A549 treated with RU486 at 1 μM for 4 hours (cell line): ENCODE results near the gene CYSLTR1. TPM values are rescaled to one million over a fixed set of nuclear protein-coding genes. Genes with fewer than 3 reads are reported as not detected.

Experiments used
- total RNA-seq: library from RNA; stranded (reverse); fragments of 200-300 nt; extraction: Qiagen RNA extraction; gene quantifications from 5 replicates; pipeline ENCODE4 v1.2.3, GENCODE V29; 2022; ENCODE audit warnings: low read depth

Gene CYSLTR1, protein sequence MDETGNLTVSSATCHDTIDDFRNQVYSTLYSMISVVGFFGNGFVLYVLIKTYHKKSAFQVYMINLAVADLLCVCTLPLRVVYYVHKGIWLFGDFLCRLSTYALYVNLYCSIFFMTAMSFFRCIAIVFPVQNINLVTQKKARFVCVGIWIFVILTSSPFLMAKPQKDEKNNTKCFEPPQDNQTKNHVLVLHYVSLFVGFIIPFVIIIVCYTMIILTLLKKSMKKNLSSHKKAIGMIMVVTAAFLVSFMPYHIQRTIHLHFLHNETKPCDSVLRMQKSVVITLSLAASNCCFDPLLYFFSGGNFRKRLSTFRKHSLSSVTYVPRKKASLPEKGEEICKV
- not detected in 5 replicates for total RNA-seq

DNA sequence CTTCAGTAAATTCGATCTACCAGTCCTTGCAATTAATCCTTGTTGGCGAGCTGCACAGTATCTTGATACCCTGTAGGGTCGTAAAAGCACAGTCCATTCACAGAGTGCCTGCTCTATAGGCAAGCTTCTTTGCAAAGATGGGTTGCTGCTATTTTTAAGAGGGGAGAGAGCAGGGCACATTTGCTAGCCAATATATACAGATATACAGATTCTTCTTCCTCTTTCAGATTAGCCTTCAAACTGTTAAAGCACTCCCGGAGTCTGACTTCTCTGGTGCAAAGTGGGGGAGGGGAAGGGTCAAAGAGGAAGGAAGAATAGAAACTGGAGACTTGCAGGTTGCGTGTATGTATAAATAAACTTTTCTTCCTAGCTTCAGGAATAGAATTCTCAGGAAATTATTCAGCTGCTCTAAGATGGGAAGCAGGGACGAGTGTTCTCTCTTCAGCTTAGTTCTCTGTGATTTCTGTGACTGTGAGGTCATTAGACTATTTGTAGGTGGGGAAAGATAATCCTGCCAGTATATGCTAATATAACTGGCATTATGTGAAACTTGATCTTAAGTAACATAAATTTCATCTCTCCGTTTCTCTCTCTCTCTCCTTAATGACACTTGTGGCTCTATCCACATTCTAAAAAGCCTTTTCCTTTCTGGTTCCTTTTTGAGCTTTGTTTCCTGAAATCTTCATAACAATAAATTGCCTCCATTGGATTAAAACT lies at the start of gene CYSLTR1:
CYSLTR1 (minus strand) TSS at position 242 of the 717 bp plus-strand sequence. CDS start 53,865 bp downstream, outside the sequence.

Other genes starting within 250 kb of the CYSLTR1 start
- gene PGK1, start 223.4 kb downstream of the CYSLTR1 start, total RNA-seq: 557 to 612 TPM (median 577 TPM) in 5 replicates
- gene TAF9B, start 188.0 kb downstream of the CYSLTR1 start, total RNA-seq: 10.2 to 14.3 TPM (median 12.9 TPM) in 5 replicates